Fibroblast of lung (primary cell): Measurements from ENCODE around the gene RERE. TPM values are rescaled to one million over a fixed set of nuclear protein-coding genes. Genes with fewer than 3 reads are reported as not detected.

Experiments
- DNase-seq, 2 donors: peaks; one replicate each; pipeline versions ENCODE4 v3.0.0 to v3.0.0-alpha.2; 2010; ENCODE audit warnings: low read depth in 2 of 2
- H2AFZ ChIP-seq: 2 replicates; pipeline ENCODE4 v1.5.1; 2012; ENCODE audit warnings: low read length, control low read depth, inconsistent platforms
- H3K27ac ChIP-seq: 2 replicates; pipeline ENCODE4 v1.5.1; 2011; ENCODE audit warnings: low read length, control low read depth; ENCODE audit not compliant: insufficient read depth
- H3K27me3 ChIP-seq: 2 replicates; pipeline ENCODE4 v1.5.1; 2011; ENCODE audit warnings: mild to moderate bottlenecking, low read length; ENCODE audit not compliant: control insufficient read depth, insufficient read depth
- H3K36me3 ChIP-seq: 2 replicates; pipeline ENCODE4 v1.5.1; 2011; ENCODE audit warnings: low read length; ENCODE audit not compliant: control insufficient read depth, insufficient read depth
- H3K4me1 ChIP-seq: 2 replicates; pipeline ENCODE4 v1.5.1; 2011; ENCODE audit warnings: low read length; ENCODE audit not compliant: control insufficient read depth, insufficient read depth; ENCODE audit errors: extremely low read depth
- H3K4me2 ChIP-seq: 2 replicates; pipeline ENCODE4 v1.5.1; 2011; ENCODE audit warnings: low read length, control low read depth; ENCODE audit not compliant: insufficient read depth; ENCODE audit errors: extremely low read depth
- H3K4me3 ChIP-seq, 4 experiments: fragments of 200-600 bp in 1 of 4; sonication (generic) in 1 of 4; replicated peaks in 1 of 4; 2 replicates each; pipeline ENCODE4 v1.5.1; 2011 to 2016; ENCODE audit warnings: low read length in 4 of 4, low read depth in 3 of 4, mild to moderate bottlenecking in 3 of 4, control low read depth in 2 of 4, inconsistent platforms in 1 of 4, mixed read lengths in 1 of 4; ENCODE audit not compliant: insufficient read depth in 1 of 4; ENCODE audit errors: control extremely low read depth in 1 of 4
- H3K79me2 ChIP-seq: 2 replicates; pipeline ENCODE4 v1.5.1; 2012; ENCODE audit warnings: mild to moderate bottlenecking, low read length, inconsistent platforms; ENCODE audit not compliant: control insufficient read depth, insufficient read depth
- H3K9ac ChIP-seq: 2 replicates; pipeline ENCODE4 v1.5.1; 2011; ENCODE audit warnings: mild to moderate bottlenecking, low read length, control low read depth; ENCODE audit not compliant: insufficient read depth
- H3K9me3 ChIP-seq: 2 replicates; pipeline ENCODE4 v1.5.1; 2012; ENCODE audit warnings: low read depth, low read length; ENCODE audit not compliant: control insufficient read depth, insufficient read depth
- H4K20me1 ChIP-seq: 2 replicates; pipeline ENCODE4 v1.5.1; 2011; ENCODE audit warnings: low read length; ENCODE audit not compliant: control insufficient read depth, insufficient read depth; ENCODE audit errors: extremely low read depth
- EZH2 ChIP-seq: IDR thresholded peaks from 2 replicates; pipeline ENCODE4 v1.5.1; 2012; ENCODE audit warnings: low read length, control low read depth, mild to moderate bottlenecking; ENCODE audit errors: missing control alignments
- polyA plus RNA-seq, 2 donors: library from polyadenylated mRNA; depleted of rRNA in 1 of 2; stranded (reverse) in 1 of 2; unstranded in 1 of 2; fragments of >200 nt; gene quantifications; 2 replicates each; pipeline ENCODE4 v1.2.1, GENCODE V29; 2011 to 2012; ENCODE audit warnings: missing spikeins in 1 of 2
- total RNA-seq: library from RNA; depleted of rRNA; stranded (reverse); fragments of >200 nt; gene quantifications from 2 replicates; pipeline ENCODE4 v1.2.1, GENCODE V29; 2014
- TF ChIP-seq, protein P1 (sequence below), 2 donors: IDR thresholded peaks in 1 of 2; conservative IDR thresholded peaks in 1 of 2; 1 replicate in 1 of 2; 2 replicates in 1 of 2; pipeline ENCODE4 v1.5.1; 2011 to 2012; ENCODE audit warnings: low read length in 2 of 2, control low read depth in 1 of 2, inconsistent platforms in 1 of 2, low read depth in 1 of 2, mild to moderate bottlenecking in 1 of 2

RERE gene
- total and polyA plus RNA-seq, 2 donors (not counting 1 experiment from before 2014, with no cell fraction given) = 3.7 to 51.0 TPM

DNA sequence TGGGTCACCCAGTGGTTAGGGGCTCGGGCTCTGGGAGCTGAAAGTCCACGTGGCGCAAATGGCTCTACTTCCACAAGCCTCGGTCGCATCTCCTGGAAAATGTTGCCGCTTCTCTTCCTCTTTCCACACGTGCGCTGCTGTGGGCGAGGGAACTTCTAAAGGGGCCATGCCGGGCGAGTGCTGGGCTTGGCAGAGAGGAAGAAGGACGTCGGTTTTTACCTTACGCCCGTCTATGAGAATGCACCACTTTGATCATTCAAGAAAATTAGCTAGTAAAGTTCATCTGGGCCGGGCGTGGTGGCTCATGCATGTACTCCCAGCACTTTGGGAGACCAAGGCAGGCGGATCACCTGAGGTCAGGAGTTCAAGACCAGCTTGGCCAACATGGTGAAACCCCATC is 489.2 kb downstream of the RERE start:
- H3K79me2 ChIP-seq = no peaks in the 10 kb centered on the region
- H3K9me3 ChIP-seq = no peaks in the 10 kb centered on the region
- no peak for TF ChIP-seq EZH2
- TF ChIP-seq, protein P1, sequence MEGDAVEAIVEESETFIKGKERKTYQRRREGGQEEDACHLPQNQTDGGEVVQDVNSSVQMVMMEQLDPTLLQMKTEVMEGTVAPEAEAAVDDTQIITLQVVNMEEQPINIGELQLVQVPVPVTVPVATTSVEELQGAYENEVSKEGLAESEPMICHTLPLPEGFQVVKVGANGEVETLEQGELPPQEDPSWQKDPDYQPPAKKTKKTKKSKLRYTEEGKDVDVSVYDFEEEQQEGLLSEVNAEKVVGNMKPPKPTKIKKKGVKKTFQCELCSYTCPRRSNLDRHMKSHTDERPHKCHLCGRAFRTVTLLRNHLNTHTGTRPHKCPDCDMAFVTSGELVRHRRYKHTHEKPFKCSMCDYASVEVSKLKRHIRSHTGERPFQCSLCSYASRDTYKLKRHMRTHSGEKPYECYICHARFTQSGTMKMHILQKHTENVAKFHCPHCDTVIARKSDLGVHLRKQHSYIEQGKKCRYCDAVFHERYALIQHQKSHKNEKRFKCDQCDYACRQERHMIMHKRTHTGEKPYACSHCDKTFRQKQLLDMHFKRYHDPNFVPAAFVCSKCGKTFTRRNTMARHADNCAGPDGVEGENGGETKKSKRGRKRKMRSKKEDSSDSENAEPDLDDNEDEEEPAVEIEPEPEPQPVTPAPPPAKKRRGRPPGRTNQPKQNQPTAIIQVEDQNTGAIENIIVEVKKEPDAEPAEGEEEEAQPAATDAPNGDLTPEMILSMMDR (conservative IDR thresholded peaks at IDR 0.05 in 1 of 2, IDR thresholded peaks at IDR 0.05 in 1 of 2; ENCODE audit: low read depth in 1 of 2, low read length in 2 of 2) = no peak
- no peak overlapping the region for H3K27ac ChIP-seq
- no peak overlapping the region for H2AFZ ChIP-seq
- DNase-seq = no peak
- H3K9ac ChIP-seq = no peak overlapping the region
- H3K27me3 ChIP-seq = no peaks in the 10 kb centered on the region
- H3K4me1 ChIP-seq = no peaks in the 10 kb centered on the region
- no peak overlapping the region for H3K4me3 ChIP-seq
- H3K36me3 ChIP-seq = no peaks in the 10 kb centered on the region
- no peak overlapping the region for H3K4me2 ChIP-seq
- H4K20me1 ChIP-seq = no peaks in the 10 kb centered on the region

DNA sequence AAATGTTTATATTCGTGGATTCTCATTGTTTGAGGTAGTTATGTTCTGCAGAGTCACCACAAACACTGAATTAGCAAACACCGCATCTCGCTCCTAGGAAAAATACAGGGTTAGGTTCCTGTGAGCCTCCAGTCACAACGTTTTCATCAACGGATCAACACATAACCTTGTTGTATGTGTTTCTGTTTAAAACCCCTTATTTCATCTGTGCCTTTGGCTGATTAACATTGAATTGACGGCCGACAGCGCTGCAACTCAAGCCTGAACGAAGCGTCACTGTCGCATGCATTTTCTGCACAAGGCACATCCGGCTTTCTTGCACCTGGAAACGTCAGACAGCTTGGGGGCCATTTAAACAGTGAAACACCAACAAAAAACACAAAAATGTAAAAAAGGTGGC is 491.2 kb downstream of the RERE start:
- no peak overlapping the region for H2AFZ ChIP-seq

DNA sequence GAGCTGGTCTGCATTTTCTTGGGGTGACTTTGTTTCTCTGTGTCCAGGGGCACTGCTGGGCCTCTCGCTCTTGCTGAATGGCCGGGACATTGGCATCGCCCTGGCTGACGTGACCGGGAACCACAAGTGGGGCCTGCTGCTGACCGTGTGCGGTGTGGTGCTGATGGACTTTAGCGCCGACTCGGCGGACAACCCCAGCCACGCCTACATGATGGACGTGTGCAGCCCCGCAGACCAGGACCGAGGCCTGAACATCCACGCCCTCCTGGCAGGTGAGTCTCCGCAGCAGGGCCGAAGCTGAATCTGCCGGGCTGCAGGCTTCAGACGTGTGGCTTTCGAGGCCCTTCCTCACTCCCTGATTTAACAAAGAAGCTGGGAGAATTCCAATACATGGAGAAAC is 491.7 kb downstream of the RERE start:
- no peak for DNase-seq
- H3K27me3 ChIP-seq = no peaks in the 10 kb centered on the region
- H3K36me3 ChIP-seq = no peaks in the 10 kb centered on the region
- H4K20me1 ChIP-seq = no peaks in the 10 kb centered on the region
- H3K4me2 ChIP-seq = no peak overlapping the region
- no peak overlapping the region for H3K4me3 ChIP-seq
- H3K9me3 ChIP-seq = no peaks in the 10 kb centered on the region
- no peaks in the 10 kb centered on the region for H3K4me1 ChIP-seq
- H2AFZ ChIP-seq = no peak overlapping the region
- H3K27ac ChIP-seq = no peak overlapping the region
- no peaks in the 10 kb centered on the region for H3K79me2 ChIP-seq
- TF ChIP-seq, protein P1 (conservative IDR thresholded peaks at IDR 0.05 in 1 of 2, IDR thresholded peaks at IDR 0.05 in 1 of 2; ENCODE audit: low read depth in 1 of 2, low read length in 2 of 2) = no peak
- TF ChIP-seq EZH2 = no peak
- H3K9ac ChIP-seq = no peak overlapping the region

More for the DNA sequence above, 491.2 kb downstream of the RERE start:
- no peaks in the 10 kb centered on the region for H3K9me3 ChIP-seq
- no peaks in the 10 kb centered on the region for H3K36me3 ChIP-seq
- no peak overlapping the region for H3K4me2 ChIP-seq
- no peak overlapping the region for H3K9ac ChIP-seq
- H3K27ac ChIP-seq = no peak overlapping the region
- no peak for TF ChIP-seq EZH2
- TF ChIP-seq, protein P1 (conservative IDR thresholded peaks at IDR 0.05 in 1 of 2, IDR thresholded peaks at IDR 0.05 in 1 of 2; ENCODE audit: low read depth in 1 of 2, low read length in 2 of 2) = no peak
- H3K4me1 ChIP-seq = no peaks in the 10 kb centered on the region
- no peak for DNase-seq
- H4K20me1 ChIP-seq = no peaks in the 10 kb centered on the region
- no peak overlapping the region for H3K4me3 ChIP-seq
- H3K27me3 ChIP-seq = no peaks in the 10 kb centered on the region
- no peaks in the 10 kb centered on the region for H3K79me2 ChIP-seq
